A673 (cell line): ENCODE measurements around the gene IQCC. TPM values are rescaled to one million over a fixed set of nuclear protein-coding genes. Genes with fewer than 3 reads are reported as not detected.
A peak's percentile ranks its signal among the peaks of the same experiment; 100 is the strongest.

Source experiments
- BruUV-seq: library from RNA; stranded (reverse); fragments of 400-500 nt; replicated peaks from 2 replicates; lab custom pipeline; 2021; lab: Mats Ljungman, UMichigan
- CTCF ChIA-PET: fragments of 300-600 bp; sonication (Branson Sonifier 250); formaldehyde crosslinking; loops from one replicate; lab custom pipeline; 2022; ENCODE audit warnings: antibody characterized with exemption; lab: Charles Lee
- POLR2A ChIA-PET: fragments of 300-600 bp; sonication (Branson Sonifier 250); formaldehyde crosslinking; loops from one replicate; lab custom pipeline; 2022; ENCODE audit warnings: antibody characterized with exemption; ENCODE audit not compliant: low non-redundant PET; lab: Charles Lee
- DNase-seq: peaks from one replicate; pipeline ENCODE4 v3.0.0-alpha.2; 2015; ENCODE audit warnings: low spot score
- H3K27ac ChIP-seq: fragments of 200-600 bp; sonication (generic); 2 replicates; pipeline ENCODE4 v1.5.1; 2016; ENCODE audit warnings: mixed run types, low read depth, mild to moderate bottlenecking, mixed read lengths, antibody characterized with exemption, low read length; ENCODE audit not compliant: poor library complexity, severe bottlenecking
- H3K27me3 ChIP-seq: fragments of 200-600 bp; sonication (generic); replicated peaks from 2 replicates; pipeline ENCODE4 v1.6.1; 2017; ENCODE audit warnings: mixed run types, low read depth, mild to moderate bottlenecking, mixed read lengths, antibody characterized with exemption, low read length; ENCODE audit not compliant: insufficient read depth, poor library complexity
- H3K36me3 ChIP-seq: fragments of 200-600 bp; sonication (generic); 2 replicates; pipeline ENCODE4 v1.6.1; 2016; ENCODE audit warnings: mixed run types, mild to moderate bottlenecking, mixed read lengths, antibody characterized with exemption, low read length; ENCODE audit not compliant: insufficient read depth, poor library complexity, severe bottlenecking
- H3K4me1 ChIP-seq: fragments of 200-600 bp; sonication (generic); 2 replicates; pipeline ENCODE4 v1.6.1; 2017; ENCODE audit warnings: mixed run types, mild to moderate bottlenecking, mixed read lengths, antibody characterized with exemption, low read length; ENCODE audit not compliant: insufficient read depth, poor library complexity, severe bottlenecking
- H3K4me3 ChIP-seq: fragments of 200-600 bp; sonication (generic); 2 replicates; pipeline ENCODE4 v1.5.1; 2016; ENCODE audit warnings: low read depth, mixed run types, mild to moderate bottlenecking, mixed read lengths, low read length; ENCODE audit not compliant: poor library complexity, severe bottlenecking
- H3K9me3 ChIP-seq: fragments of 200-600 bp; sonication (generic); 2 replicates; pipeline ENCODE4 v1.6.1; 2016; ENCODE audit warnings: mixed run types, low read depth, mild to moderate bottlenecking, mixed read lengths, antibody characterized with exemption, low read length; ENCODE audit not compliant: poor library complexity, severe bottlenecking
- EZH2 ChIP-seq: fragments of 200-600 bp; sonication (generic); IDR thresholded peaks from 2 replicates; pipeline ENCODE4 v1.6.1; 2017; ENCODE audit warnings: borderline replicate concordance, low read depth, mild to moderate bottlenecking, mixed read lengths, antibody characterized with exemption, low read length; ENCODE audit not compliant: poor library complexity, severe bottlenecking
- intact Hi-C: fragments of 100-400 bp; cut with micrococcal nuclease; formaldehyde crosslinking; loops from one replicate; pipeline ENCODE4 v1.10.0; 2022; ENCODE audit not compliant: unreplicated experiment
- total RNA-seq: library from RNA; stranded (reverse); gene quantifications from 2 replicates; pipeline ENCODE4 v1.2.3, GENCODE V29; 2021
- TF ChIP-seq, protein P1 (sequence below): fragments of 300-800, 200-600 bp; sonication (generic); conservative IDR thresholded peaks from 2 replicates; pipeline ENCODE4 v1.5.1; 2017; ENCODE audit warnings: low read depth, mild to moderate bottlenecking, antibody characterized with exemption, low read length, moderate library complexity, mixed read lengths

Gene IQCC
- total RNA-seq, 1 experiment from 2014 or later: 7.2 TPM

- H3K9me3 ChIP-seq: no peaks in the 10 kb centered on the region
- peaks cover 69% of the 10 kb centered on the region for H3K36me3 ChIP-seq
- peaks cover 3% of the 10 kb centered on the region for H3K4me1 ChIP-seq
- no peak overlapping the region for H3K4me3 ChIP-seq
- H3K27ac ChIP-seq: no peak overlapping the region
- intact Hi-C loops: no loop called here
- TF ChIP-seq EZH2: no peak
- TF ChIP-seq, protein P1, sequence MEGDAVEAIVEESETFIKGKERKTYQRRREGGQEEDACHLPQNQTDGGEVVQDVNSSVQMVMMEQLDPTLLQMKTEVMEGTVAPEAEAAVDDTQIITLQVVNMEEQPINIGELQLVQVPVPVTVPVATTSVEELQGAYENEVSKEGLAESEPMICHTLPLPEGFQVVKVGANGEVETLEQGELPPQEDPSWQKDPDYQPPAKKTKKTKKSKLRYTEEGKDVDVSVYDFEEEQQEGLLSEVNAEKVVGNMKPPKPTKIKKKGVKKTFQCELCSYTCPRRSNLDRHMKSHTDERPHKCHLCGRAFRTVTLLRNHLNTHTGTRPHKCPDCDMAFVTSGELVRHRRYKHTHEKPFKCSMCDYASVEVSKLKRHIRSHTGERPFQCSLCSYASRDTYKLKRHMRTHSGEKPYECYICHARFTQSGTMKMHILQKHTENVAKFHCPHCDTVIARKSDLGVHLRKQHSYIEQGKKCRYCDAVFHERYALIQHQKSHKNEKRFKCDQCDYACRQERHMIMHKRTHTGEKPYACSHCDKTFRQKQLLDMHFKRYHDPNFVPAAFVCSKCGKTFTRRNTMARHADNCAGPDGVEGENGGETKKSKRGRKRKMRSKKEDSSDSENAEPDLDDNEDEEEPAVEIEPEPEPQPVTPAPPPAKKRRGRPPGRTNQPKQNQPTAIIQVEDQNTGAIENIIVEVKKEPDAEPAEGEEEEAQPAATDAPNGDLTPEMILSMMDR: no peak
- POLR2A ChIA-PET: no interaction called here
- DNase-seq: no peak
- H3K27me3 ChIP-seq: no peaks in the 10 kb centered on the region
- BruUV-seq: no TSS peak
- CTCF ChIA-PET: no interaction called here
Observed at GRCh38 chr1:32194984-32195383, 10.5 kb upstream of the IQCC start.

DNA sequence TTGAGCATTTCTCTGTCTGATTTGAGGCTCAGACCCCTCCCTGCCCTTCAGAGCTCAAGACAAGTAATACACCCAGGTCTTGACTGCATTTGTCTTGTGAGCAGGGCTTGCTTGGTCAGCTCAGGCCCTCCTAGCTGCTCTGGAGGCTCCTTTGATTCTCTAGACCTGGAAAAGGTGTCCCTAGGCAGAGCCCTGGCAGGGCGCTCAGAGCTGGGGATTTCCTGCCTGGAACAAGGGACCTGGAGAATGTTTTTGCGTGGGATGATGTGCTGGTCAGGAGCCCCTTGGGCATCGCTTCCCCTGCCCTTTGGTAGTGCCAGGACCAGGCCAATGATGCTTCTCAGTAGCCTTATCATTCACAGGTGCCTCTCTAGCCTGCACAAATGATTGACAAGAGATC lies 9.9 kb upstream of the IQCC start:
- H3K4me1 ChIP-seq: peaks cover 7% of the 10 kb centered on the region
- no peak overlapping the region for H3K4me3 ChIP-seq
- no TSS peak for BruUV-seq
- no peaks in the 10 kb centered on the region for H3K27me3 ChIP-seq
- no peak for DNase-seq
- POLR2A ChIA-PET: interaction anchor here (0.6 kb wide), 1 partner anchor 396 kb away, joined by 3 read pairs; no protein-coding TSS in a partner anchor
- CTCF ChIA-PET: no interaction called here
- H3K27ac ChIP-seq: no peak overlapping the region
- intact Hi-C loops: no loop called here
- peaks cover 64% of the 10 kb centered on the region for H3K36me3 ChIP-seq
- no peaks in the 10 kb centered on the region for H3K9me3 ChIP-seq
- TF ChIP-seq EZH2: no peak
- TF ChIP-seq, protein P1: no peak

GRCh38 chr1:32195972-32196823 lies 9.3 kb upstream of the IQCC start:
- Histone ChIP-seq H3K4me3 (no peak overlapping the region), H3K9me3 (no peaks in the 10 kb centered on the region), H3K36me3 (peaks cover 60% of the 10 kb centered on the region), H3K4me1 (peaks cover 7% of the 10 kb centered on the region), H3K27ac (peak overlapping the region; percentile 18), H3K27me3 (no peaks in the 10 kb centered on the region)
- BruUV-seq: TSS peak; percentile 26
- no peak for DNase-seq
- POLR2A ChIA-PET: interaction anchor here (0.6 kb wide), 1 partner anchor 397 kb away, joined by 3 read pairs; no protein-coding TSS in a partner anchor
- CTCF ChIA-PET: no interaction called here
- intact Hi-C loops: no loop called here
- TF ChIP-seq EZH2: no peak
